Measurements from ENCODE around the gene DNAH14. TPM values are rescaled to one million over a fixed set of nuclear protein-coding genes. Genes with fewer than 3 reads are reported as not detected.

The DNAH14 gene
- polyA plus RNA-seq, 1 donor from 2014 or later, result 24.9 TPM

GRCh38 chr1:225446981-225447615, 517.6 kb downstream of the DNAH14 start:
- no peak overlapping the region for H2AFZ ChIP-seq (ENCODE audit: low read depth, low read length)
- no peaks in the 10 kb centered on the region for H3K9me2 ChIP-seq (ENCODE audit: insufficient read depth, low read length)
- no peak overlapping the region for H3K27ac ChIP-seq (ENCODE audit: low read length)
- TF ChIP-seq MXI1 (conservative IDR thresholded peaks at IDR 0.05; ENCODE audit: poor library complexity, severe bottlenecking) (no peak), TAF1 (IDR thresholded peaks at IDR 0.05; ENCODE audit: low read depth) (no peak), SMC3 (conservative IDR thresholded peaks at IDR 0.05; ENCODE audit: poor library complexity) (no peak), EP300 (conservative IDR thresholded peaks at IDR 0.05; ENCODE audit: poor library complexity, severe bottlenecking) (no peak), RAD21 (conservative IDR thresholded peaks at IDR 0.05) (no peak), CTCF (IDR thresholded peaks at IDR 0.05; ENCODE audit: poor library complexity, severe bottlenecking) (no peak), POLR2AphosphoS5 (IDR thresholded peaks at IDR 0.05) (no peak), EZH2 (IDR thresholded peaks at IDR 0.05; ENCODE audit: borderline replicate concordance, insufficient read depth, low read length, poor library complexity, severe bottlenecking) (no peak), REST (IDR thresholded peaks at IDR 0.05; ENCODE audit: borderline replicate concordance) (no peak)
- H3K79me2 ChIP-seq (replicated peaks; ENCODE audit: insufficient read depth, low read length), result no peaks in the 10 kb centered on the region
- H3K9ac ChIP-seq (ENCODE audit: low read length), result no peak overlapping the region
- H3K27me3 ChIP-seq (ENCODE audit: insufficient read depth, low read depth, low read length), result no peaks in the 10 kb centered on the region
- H3K4me2 ChIP-seq (ENCODE audit: low read length), result no peak overlapping the region
- no peak overlapping the region for H3K4me3 ChIP-seq (ENCODE audit: low read length)
- no peaks in the 10 kb centered on the region for H3F3A ChIP-seq (ENCODE audit: insufficient read depth, low read length, poor library complexity, severe bottlenecking)
- H3K36me3 ChIP-seq (ENCODE audit: insufficient read depth, low read length), result no peaks in the 10 kb centered on the region
- no peaks in the 10 kb centered on the region for H3K9me3 ChIP-seq (ENCODE audit: low read length)
- no peaks in the 10 kb centered on the region for H4K20me1 ChIP-seq (ENCODE audit: insufficient read depth)

- Histone ChIP-seq H3K9ac (ENCODE audit: low read length) (no peak overlapping the region), H3K9me3 (ENCODE audit: low read length) (no peaks in the 10 kb centered on the region), H3K36me3 (ENCODE audit: insufficient read depth, low read length) (no peaks in the 10 kb centered on the region), H3K27ac (ENCODE audit: low read length) (no peak overlapping the region), H3K79me2 (replicated peaks; ENCODE audit: insufficient read depth, low read length) (no peaks in the 10 kb centered on the region), H3K27me3 (ENCODE audit: insufficient read depth, low read depth, low read length) (no peaks in the 10 kb centered on the region), H3K9me2 (ENCODE audit: insufficient read depth, low read length) (no peaks in the 10 kb centered on the region), H3F3A (ENCODE audit: insufficient read depth, low read length, poor library complexity, severe bottlenecking) (no peaks in the 10 kb centered on the region), H3K4me3 (ENCODE audit: low read length) (no peak overlapping the region), H3K4me2 (ENCODE audit: low read length) (no peak overlapping the region), H4K20me1 (ENCODE audit: insufficient read depth) (no peaks in the 10 kb centered on the region), H2AFZ (ENCODE audit: low read depth, low read length) (no peak overlapping the region)
- TF ChIP-seq EZH2 (IDR thresholded peaks at IDR 0.05; ENCODE audit: borderline replicate concordance, insufficient read depth, low read length, poor library complexity, severe bottlenecking) (no peak), RAD21 (conservative IDR thresholded peaks at IDR 0.05) (no peak), REST (IDR thresholded peaks at IDR 0.05; ENCODE audit: borderline replicate concordance) (no peak), SMC3 (conservative IDR thresholded peaks at IDR 0.05; ENCODE audit: poor library complexity) (no peak)
Observed at GRCh38 chr1:225447650-225448089, 518.2 kb downstream of the DNAH14 start.
